Liver (tissue), 9 donors: ENCODE results near the gene GALNT9. TPM values are rescaled to one million over a fixed set of nuclear protein-coding genes. Genes with fewer than 3 reads are reported as not detected.

Source experiments
- DNase-seq: peaks from one replicate; pipeline ENCODE4 v3.0.0-alpha.2; 2017; ENCODE audit warnings: low spot score
- H3K27ac ChIP-seq, 2 donors: one replicate each; pipeline ENCODE4 v1.7.0; 2013; ENCODE audit warnings: inconsistent platforms in 2 of 2, low read length in 2 of 2, control low read depth in 1 of 2, low read depth in 1 of 2, mild to moderate bottlenecking in 1 of 2
- H3K27me3 ChIP-seq, 4 donors: one replicate each; pipeline versions ENCODE4 v1.6.1 to v1.7.0; 2013; ENCODE audit warnings: low read length in 3 of 4, inconsistent platforms in 1 of 4, mild to moderate bottlenecking in 1 of 4, moderate library complexity in 1 of 4; ENCODE audit not compliant: control insufficient read depth in 4 of 4, insufficient read depth in 4 of 4
- H3K36me3 ChIP-seq, 4 donors: one replicate each; pipeline versions ENCODE4 v1.6.1 to v1.7.0; 2013; ENCODE audit warnings: low read length in 3 of 4, mild to moderate bottlenecking in 3 of 4, low read depth in 1 of 4, moderate library complexity in 1 of 4; ENCODE audit not compliant: control insufficient read depth in 4 of 4, insufficient read depth in 3 of 4
- H3K4me1 ChIP-seq, 4 donors: one replicate each; pipeline versions ENCODE4 v1.6.1 to v1.7.0; 2013; ENCODE audit warnings: low read length in 3 of 4, mild to moderate bottlenecking in 3 of 4, moderate library complexity in 1 of 4; ENCODE audit not compliant: control insufficient read depth in 4 of 4, insufficient read depth in 4 of 4
- H3K4me3 ChIP-seq, 3 donors: one replicate each; pipeline versions ENCODE4 v1.6.1 to v1.7.0; 2013; ENCODE audit warnings: low read length in 3 of 3, control low read depth in 1 of 3, low read depth in 1 of 3, mild to moderate bottlenecking in 1 of 3
- H3K9ac ChIP-seq, 2 donors: one replicate each; pipeline ENCODE4 v1.7.0; 2013; ENCODE audit warnings: low read length in 2 of 2, mild to moderate bottlenecking in 2 of 2, moderate library complexity in 2 of 2, control low read depth in 1 of 2, low read depth in 1 of 2
- H3K9me3 ChIP-seq, 4 donors: one replicate each; pipeline versions ENCODE4 v1.6.1 to v1.7.0; 2013; ENCODE audit warnings: low read length in 3 of 4; ENCODE audit not compliant: control insufficient read depth in 4 of 4
- EGR1 ChIP-seq, 2 donors: IDR thresholded peaks; 2 replicates each; pipeline ENCODE4 v1.6.1; 2016 to 2018; ENCODE audit warnings: antibody characterized with exemption in 2 of 2, low read depth in 2 of 2
- FOXA1 ChIP-seq: IDR thresholded peaks from 2 replicates; pipeline ENCODE4 v1.6.1; 2016; ENCODE audit warnings: antibody characterized with exemption
- FOXA2 ChIP-seq: IDR thresholded peaks from 2 replicates; pipeline ENCODE4 v1.6.1; 2016; ENCODE audit warnings: antibody characterized with exemption
- HNF4A ChIP-seq, 2 donors: conservative IDR thresholded peaks; 2 replicates each; pipeline ENCODE4 v1.6.1; 2016; ENCODE audit warnings: antibody characterized with exemption in 2 of 2, mild to moderate bottlenecking in 2 of 2
- HNF4G ChIP-seq: IDR thresholded peaks from 2 replicates; pipeline ENCODE4 v1.6.1; 2016; ENCODE audit warnings: antibody characterized with exemption
- JUND ChIP-seq, 2 donors: IDR thresholded peaks; 2 replicates each; pipeline ENCODE4 v1.6.1; 2016; ENCODE audit warnings: antibody characterized with exemption in 2 of 2
- NR2F2 ChIP-seq: IDR thresholded peaks from 2 replicates; pipeline ENCODE4 v1.6.1; 2016; ENCODE audit warnings: antibody characterized with exemption
- RAD21 ChIP-seq, 2 donors: IDR thresholded peaks; 2 replicates each; pipeline ENCODE4 v1.6.1; 2016; ENCODE audit warnings: antibody characterized with exemption in 2 of 2, mild to moderate bottlenecking in 2 of 2
- RXRA ChIP-seq, 2 donors: IDR thresholded peaks; 2 replicates each; pipeline ENCODE4 v1.6.1; 2017 to 2018; ENCODE audit warnings: antibody characterized with exemption in 2 of 2, mild to moderate bottlenecking in 1 of 2
- SP1 ChIP-seq: IDR thresholded peaks from 2 replicates; pipeline ENCODE4 v1.6.1; 2018; ENCODE audit warnings: antibody characterized with exemption, mild to moderate bottlenecking
- YY1 ChIP-seq: IDR thresholded peaks from 2 replicates; pipeline ENCODE4 v1.6.1; 2016; ENCODE audit warnings: antibody characterized with exemption, mild to moderate bottlenecking
- WGBS: extraction: QIAGEN DNeasy Blood & Tissue Kit; methylation state at CpG from one replicate; pipeline ENCODE4 v1.1.7; 2013; 5-methylcytosine and 5-hydroxymethylcytosine counted together
- polyA plus RNA-seq, 2 donors: library from polyadenylated mRNA; stranded (reverse) in 1 of 2; unstranded in 1 of 2; fragments of 200-250 nt in 1 of 2; fragments of >200 nt in 1 of 2; fragmentation: Nextera tagmentation in 1 of 2; extraction: Ambion mirVana in 1 of 2; gene quantifications; one replicate each; pipeline versions ENCODE4 v1.2.1 to v1.2.3, GENCODE V29; 2013 to 2015
- total RNA-seq, 2 donors: library from RNA; depleted of rRNA; stranded (reverse); fragments of >200 nt; gene quantifications; one replicate each; pipeline ENCODE4 v1.2.3, GENCODE V29; 2014
- TF ChIP-seq, protein P1 (sequence below): fragments of 150-350 bp; IDR thresholded peaks from 2 replicates; pipeline ENCODE4 v1.5.1; 2017; ENCODE audit warnings: improper control_type of control experiment, low read depth, low read length; ENCODE audit not compliant: missing input control
- TF ChIP-seq, protein P2 (sequence below): IDR thresholded peaks from 2 replicates; pipeline ENCODE4 v1.6.1; 2016; ENCODE audit warnings: antibody characterized with exemption, mild to moderate bottlenecking
- TF ChIP-seq, protein P3 (sequence below): IDR thresholded peaks from 2 replicates; pipeline ENCODE4 v1.6.1; 2016; ENCODE audit warnings: antibody characterized with exemption
- TF ChIP-seq, protein P4 (sequence below): IDR thresholded peaks from 2 replicates; pipeline ENCODE4 v1.6.1; 2016; ENCODE audit warnings: antibody characterized with exemption
- donor health status: healthy.
- donor health status: healthy.
- donor health status: healthy.
- donor health status: healthy.
- donor health status: healthy.

GALNT9 gene
- total and polyA plus RNA-seq, 4 donors: 0.05 to 0.25 (median 0.09) TPM; not detected in 1

DNA sequence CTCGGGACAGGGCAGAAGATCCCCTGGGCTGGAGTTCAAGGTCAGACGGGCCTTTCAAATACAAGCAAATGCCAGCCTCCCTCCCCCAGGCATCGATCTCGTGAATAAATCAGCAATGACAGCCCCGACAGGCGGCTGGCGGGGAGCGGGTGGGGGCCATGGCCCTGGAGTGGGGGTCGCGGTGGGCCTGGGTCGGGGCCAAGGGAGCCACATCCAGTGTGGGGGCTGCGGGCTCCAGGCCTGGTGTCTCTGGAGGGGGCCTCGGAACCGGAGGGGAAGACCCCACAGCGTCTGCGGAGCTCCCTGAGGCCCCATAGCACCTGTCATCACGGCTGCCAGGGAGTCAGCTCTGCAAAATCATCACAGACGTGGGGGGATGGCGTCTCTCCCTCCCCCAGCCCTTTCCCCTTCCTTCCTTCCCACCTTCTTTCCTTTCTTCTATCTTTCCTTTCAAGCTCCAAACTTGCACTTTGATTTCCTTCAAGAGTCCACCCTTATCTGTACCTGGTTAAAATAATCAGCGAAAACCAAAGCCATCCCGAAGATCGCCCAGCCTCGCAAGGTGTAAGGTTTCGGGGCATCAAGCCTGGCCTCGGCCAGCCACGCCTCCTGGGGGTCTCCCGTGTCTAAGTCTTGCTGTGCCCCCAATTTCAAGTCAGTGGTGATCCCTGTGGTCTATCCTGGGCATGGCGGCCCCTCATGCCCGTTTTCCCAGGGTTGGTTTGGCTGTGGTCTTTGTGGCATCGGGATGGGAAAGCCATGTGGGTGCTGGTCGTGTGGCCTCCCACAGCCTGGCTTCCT, 93.1 kb downstream of the GALNT9 start:
- 86% methylated on average over 31 of the region's 31 CpGs for WGBS
- Histone ChIP-seq H3K27me3 (no peaks in the 10 kb centered on the region), H3K9ac (no peak overlapping the region), H3K4me1 (no peaks in the 10 kb centered on the region), H3K27ac (no peak overlapping the region), H3K36me3 (no peaks in the 10 kb centered on the region), H3K9me3 (no peaks in the 10 kb centered on the region), H3K4me3 (no peak overlapping the region)
- TF ChIP-seq EGR1 (IDR thresholded peaks at IDR 0.05; ENCODE audit: low read depth in 2 of 2) (no peak), FOXA2 (no peak), HNF4G (no peak), HNF4A (conservative IDR thresholded peaks at IDR 0.05) (no peak), RXRA (IDR thresholded peaks at IDR 0.05) (no peak), RAD21 (IDR thresholded peaks at IDR 0.05) (no peak), FOXA1 (no peak), YY1 (no peak), JUND (IDR thresholded peaks at IDR 0.05) (no peak), NR2F2 (no peak), SP1 (no peak)
- TF ChIP-seq, protein P1, sequence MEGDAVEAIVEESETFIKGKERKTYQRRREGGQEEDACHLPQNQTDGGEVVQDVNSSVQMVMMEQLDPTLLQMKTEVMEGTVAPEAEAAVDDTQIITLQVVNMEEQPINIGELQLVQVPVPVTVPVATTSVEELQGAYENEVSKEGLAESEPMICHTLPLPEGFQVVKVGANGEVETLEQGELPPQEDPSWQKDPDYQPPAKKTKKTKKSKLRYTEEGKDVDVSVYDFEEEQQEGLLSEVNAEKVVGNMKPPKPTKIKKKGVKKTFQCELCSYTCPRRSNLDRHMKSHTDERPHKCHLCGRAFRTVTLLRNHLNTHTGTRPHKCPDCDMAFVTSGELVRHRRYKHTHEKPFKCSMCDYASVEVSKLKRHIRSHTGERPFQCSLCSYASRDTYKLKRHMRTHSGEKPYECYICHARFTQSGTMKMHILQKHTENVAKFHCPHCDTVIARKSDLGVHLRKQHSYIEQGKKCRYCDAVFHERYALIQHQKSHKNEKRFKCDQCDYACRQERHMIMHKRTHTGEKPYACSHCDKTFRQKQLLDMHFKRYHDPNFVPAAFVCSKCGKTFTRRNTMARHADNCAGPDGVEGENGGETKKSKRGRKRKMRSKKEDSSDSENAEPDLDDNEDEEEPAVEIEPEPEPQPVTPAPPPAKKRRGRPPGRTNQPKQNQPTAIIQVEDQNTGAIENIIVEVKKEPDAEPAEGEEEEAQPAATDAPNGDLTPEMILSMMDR: no peak
- TF ChIP-seq, protein P2, sequence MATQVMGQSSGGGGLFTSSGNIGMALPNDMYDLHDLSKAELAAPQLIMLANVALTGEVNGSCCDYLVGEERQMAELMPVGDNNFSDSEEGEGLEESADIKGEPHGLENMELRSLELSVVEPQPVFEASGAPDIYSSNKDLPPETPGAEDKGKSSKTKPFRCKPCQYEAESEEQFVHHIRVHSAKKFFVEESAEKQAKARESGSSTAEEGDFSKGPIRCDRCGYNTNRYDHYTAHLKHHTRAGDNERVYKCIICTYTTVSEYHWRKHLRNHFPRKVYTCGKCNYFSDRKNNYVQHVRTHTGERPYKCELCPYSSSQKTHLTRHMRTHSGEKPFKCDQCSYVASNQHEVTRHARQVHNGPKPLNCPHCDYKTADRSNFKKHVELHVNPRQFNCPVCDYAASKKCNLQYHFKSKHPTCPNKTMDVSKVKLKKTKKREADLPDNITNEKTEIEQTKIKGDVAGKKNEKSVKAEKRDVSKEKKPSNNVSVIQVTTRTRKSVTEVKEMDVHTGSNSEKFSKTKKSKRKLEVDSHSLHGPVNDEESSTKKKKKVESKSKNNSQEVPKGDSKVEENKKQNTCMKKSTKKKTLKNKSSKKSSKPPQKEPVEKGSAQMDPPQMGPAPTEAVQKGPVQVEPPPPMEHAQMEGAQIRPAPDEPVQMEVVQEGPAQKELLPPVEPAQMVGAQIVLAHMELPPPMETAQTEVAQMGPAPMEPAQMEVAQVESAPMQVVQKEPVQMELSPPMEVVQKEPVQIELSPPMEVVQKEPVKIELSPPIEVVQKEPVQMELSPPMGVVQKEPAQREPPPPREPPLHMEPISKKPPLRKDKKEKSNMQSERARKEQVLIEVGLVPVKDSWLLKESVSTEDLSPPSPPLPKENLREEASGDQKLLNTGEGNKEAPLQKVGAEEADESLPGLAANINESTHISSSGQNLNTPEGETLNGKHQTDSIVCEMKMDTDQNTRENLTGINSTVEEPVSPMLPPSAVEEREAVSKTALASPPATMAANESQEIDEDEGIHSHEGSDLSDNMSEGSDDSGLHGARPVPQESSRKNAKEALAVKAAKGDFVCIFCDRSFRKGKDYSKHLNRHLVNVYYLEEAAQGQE: no peak
- TF ChIP-seq, protein P3, sequence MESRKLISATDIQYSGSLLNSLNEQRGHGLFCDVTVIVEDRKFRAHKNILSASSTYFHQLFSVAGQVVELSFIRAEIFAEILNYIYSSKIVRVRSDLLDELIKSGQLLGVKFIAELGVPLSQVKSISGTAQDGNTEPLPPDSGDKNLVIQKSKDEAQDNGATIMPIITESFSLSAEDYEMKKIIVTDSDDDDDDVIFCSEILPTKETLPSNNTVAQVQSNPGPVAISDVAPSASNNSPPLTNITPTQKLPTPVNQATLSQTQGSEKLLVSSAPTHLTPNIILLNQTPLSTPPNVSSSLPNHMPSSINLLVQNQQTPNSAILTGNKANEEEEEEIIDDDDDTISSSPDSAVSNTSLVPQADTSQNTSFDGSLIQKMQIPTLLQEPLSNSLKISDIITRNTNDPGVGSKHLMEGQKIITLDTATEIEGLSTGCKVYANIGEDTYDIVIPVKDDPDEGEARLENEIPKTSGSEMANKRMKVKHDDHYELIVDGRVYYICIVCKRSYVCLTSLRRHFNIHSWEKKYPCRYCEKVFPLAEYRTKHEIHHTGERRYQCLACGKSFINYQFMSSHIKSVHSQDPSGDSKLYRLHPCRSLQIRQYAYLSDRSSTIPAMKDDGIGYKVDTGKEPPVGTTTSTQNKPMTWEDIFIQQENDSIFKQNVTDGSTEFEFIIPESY: no peak
- TF ChIP-seq, protein P4, sequence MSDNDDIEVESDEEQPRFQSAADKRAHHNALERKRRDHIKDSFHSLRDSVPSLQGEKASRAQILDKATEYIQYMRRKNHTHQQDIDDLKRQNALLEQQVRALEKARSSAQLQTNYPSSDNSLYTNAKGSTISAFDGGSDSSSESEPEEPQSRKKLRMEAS: no peak
- no peak for DNase-seq
